ENCODE data around the gene BCL11A. TPM values are rescaled to one million over a fixed set of nuclear protein-coding genes. Genes with fewer than 3 reads are reported as not detected.

Gene BCL11A
- total RNA-seq, 6 experiments from 2014 or later = 1.1 to 3.0 (median 1.9) TPM

DNA sequence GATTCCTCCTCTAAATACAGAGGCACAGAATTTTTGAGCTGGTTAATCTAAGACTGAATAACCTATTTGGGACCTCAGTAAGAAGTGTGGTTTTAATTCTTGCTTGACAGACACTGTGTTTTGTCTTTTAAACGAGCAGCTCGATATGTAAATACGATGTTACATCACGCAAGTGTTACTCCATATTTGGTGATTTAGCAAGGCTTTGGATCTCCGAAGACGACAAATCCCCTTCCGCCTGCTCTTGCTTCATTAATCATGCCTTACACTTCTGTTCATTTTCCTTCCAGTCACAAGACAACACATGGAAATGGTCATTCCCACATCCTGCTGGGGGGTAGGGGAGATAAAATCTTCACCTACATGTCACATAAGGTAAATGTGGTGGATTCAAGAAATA lies 9.4 kb downstream of the BCL11A start:
- H3K4me3 Mint-ChIP-seq = no peak overlapping the region
- TF ChIP-seq, protein P1, sequence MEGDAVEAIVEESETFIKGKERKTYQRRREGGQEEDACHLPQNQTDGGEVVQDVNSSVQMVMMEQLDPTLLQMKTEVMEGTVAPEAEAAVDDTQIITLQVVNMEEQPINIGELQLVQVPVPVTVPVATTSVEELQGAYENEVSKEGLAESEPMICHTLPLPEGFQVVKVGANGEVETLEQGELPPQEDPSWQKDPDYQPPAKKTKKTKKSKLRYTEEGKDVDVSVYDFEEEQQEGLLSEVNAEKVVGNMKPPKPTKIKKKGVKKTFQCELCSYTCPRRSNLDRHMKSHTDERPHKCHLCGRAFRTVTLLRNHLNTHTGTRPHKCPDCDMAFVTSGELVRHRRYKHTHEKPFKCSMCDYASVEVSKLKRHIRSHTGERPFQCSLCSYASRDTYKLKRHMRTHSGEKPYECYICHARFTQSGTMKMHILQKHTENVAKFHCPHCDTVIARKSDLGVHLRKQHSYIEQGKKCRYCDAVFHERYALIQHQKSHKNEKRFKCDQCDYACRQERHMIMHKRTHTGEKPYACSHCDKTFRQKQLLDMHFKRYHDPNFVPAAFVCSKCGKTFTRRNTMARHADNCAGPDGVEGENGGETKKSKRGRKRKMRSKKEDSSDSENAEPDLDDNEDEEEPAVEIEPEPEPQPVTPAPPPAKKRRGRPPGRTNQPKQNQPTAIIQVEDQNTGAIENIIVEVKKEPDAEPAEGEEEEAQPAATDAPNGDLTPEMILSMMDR (IDR thresholded peaks at IDR 0.05) = no peak
- H3K36me3 Mint-ChIP-seq (ENCODE audit: low read depth) = no peaks in the 10 kb centered on the region
- no peak for DNase-seq
- no peak overlapping the region for H3K27ac Mint-ChIP-seq
- no peaks in the 10 kb centered on the region for H3K9me3 Mint-ChIP-seq
- H3K4me1 Mint-ChIP-seq (ENCODE audit: low read depth) = peaks cover 4% of the 10 kb centered on the region
- peaks cover 14% of the 10 kb centered on the region for H3K27me3 Mint-ChIP-seq (ENCODE audit: insufficient read depth)

DNA sequence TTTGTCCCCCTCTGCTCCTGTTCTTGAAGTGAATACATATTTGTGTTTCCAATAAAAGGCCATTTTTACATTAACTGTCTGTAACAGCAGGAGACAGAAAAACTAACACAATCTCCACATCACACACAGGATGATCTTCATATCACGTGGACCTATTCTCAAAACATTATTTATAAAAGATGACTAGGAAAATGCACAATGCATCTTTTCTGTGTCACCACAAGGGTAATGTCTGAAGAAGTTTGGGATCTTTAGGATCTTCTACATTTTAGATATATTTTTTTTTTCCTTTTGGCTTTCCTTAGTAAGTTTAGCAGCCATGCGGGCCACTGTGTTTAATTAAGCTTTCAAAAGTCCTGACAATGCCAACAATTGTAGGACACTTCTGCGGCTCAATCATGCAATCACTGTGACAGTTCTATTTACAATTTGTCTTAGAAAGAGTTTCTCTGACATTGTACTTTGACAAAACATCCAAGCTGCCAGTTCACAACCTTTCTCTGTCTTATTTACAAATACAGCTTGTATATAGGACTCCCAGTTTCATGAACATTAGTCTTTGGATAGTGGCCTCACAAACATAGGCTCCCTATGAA lies 12.3 kb downstream of the BCL11A start:
- Mint-ChIP-seq H3K9me3 (no peaks in the 10 kb centered on the region), H3K4me1 (ENCODE audit: low read depth) (no peaks in the 10 kb centered on the region), H3K27me3 (ENCODE audit: insufficient read depth) (peaks cover 10% of the 10 kb centered on the region; the same call in 1 of the 2 replicates), H3K4me3 (no peak overlapping the region), H3K36me3 (ENCODE audit: low read depth) (no peaks in the 10 kb centered on the region), H3K27ac (no peak overlapping the region)
- no peak for DNase-seq
- TF ChIP-seq, protein P1 (IDR thresholded peaks at IDR 0.05) = no peak

DNA sequence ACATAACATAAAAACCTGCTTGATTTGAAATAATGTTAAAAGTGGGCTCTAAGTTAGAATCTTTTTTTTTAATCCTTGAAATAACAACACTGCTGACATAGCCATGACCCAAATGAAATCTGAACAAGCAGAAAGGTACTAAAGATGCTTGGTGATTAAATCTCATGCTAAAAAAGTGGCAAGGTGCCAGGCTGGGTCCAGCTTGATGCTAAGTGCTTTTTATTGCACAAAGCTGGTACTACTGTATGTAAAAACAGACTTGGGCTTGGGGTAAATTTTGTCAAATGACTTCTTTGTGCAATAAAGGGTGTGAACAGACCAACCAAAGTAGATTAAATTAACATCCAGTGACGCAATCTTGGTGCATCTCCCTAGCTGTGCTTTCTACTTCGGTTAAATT lies 13.4 kb downstream of the BCL11A start:
- Mint-ChIP-seq H3K27me3 (ENCODE audit: insufficient read depth) (peaks cover 6% of the 10 kb centered on the region), H3K27ac (no peak overlapping the region), H3K4me3 (no peak overlapping the region), H3K9me3 (no peaks in the 10 kb centered on the region), H3K4me1 (ENCODE audit: low read depth) (no peaks in the 10 kb centered on the region), H3K36me3 (ENCODE audit: low read depth) (no peaks in the 10 kb centered on the region)
- TF ChIP-seq, protein P1 (IDR thresholded peaks at IDR 0.05) = no peak
- no peak for DNase-seq

DNA sequence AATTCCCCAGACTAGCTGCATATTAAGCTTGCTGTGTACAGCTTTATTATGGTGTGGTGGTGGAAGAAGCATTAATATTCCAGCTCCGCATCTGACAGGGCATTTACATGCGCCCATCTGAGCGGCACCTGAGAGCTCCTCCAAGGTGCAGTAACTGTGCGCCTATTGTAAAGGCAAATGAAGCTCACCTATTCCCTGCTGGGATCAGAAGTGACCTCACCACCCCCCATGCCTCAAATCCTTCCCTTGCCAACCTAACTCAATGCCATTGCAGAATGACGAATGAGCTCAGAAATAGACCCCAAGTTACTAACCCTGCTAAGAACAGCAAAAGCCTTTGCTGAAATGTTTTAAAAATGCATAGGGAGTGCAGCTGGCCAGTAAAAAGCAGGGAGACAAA lies 14.3 kb downstream of the BCL11A start:
- TF ChIP-seq, protein P1 (IDR thresholded peaks at IDR 0.05) = no peak
- H3K27me3 Mint-ChIP-seq (ENCODE audit: insufficient read depth) = peaks cover 7% of the 10 kb centered on the region
- no peaks in the 10 kb centered on the region for H3K9me3 Mint-ChIP-seq
- H3K4me3 Mint-ChIP-seq = no peak overlapping the region
- no peak overlapping the region for H3K27ac Mint-ChIP-seq
- DNase-seq = no peak
- no peaks in the 10 kb centered on the region for H3K36me3 Mint-ChIP-seq (ENCODE audit: low read depth)
- no peaks in the 10 kb centered on the region for H3K4me1 Mint-ChIP-seq (ENCODE audit: low read depth)

DNA sequence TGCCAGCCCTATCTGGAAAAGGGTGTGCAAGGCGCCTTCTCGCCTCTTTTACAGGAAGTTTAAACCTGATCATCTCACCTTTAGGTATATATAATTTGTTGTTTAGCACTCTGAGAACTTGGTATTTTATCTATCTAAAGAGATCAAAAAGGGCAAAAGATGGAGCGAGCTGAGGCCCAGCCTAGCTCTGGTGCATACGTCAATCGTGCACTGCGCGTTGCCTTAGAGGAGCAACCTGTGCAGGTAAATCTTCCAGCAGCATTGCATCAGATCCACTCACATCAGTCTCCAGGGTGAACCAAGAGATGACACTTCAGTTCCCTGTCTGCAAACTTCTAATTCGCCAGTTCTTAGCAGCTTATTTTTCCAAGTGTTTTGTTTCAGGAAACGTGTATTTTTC lies 15.4 kb downstream of the BCL11A start:
- Mint-ChIP-seq H3K9me3 (no peaks in the 10 kb centered on the region), H3K4me3 (no peak overlapping the region), H3K27me3 (ENCODE audit: insufficient read depth) (peaks cover 10% of the 10 kb centered on the region), H3K36me3 (ENCODE audit: low read depth) (no peaks in the 10 kb centered on the region), H3K4me1 (ENCODE audit: low read depth) (peaks cover 7% of the 10 kb centered on the region), H3K27ac (no peak overlapping the region)
- no peak for DNase-seq
- TF ChIP-seq, protein P1 (IDR thresholded peaks at IDR 0.05) = no peak

DNA sequence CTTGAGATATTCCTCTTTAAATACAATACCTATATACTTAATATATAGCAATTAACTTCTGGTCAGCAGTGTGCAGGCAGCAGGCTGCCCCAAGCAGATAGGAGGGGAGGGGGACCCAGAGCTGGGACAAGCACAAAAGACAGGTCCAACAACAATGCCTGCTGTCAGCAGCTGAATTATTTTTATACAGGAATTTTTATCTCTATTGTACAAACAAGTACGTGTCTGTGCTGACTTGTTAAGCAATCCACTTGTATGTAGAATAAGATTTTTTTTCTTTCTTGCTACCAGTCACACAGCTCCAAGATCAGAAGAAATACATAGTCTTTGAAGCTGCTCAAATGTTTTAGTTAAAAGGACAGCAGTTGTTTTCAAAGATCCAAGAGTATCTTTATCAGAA lies 16.7 kb downstream of the BCL11A start:
- Mint-ChIP-seq H3K4me1 (ENCODE audit: low read depth) (peaks cover 20% of the 10 kb centered on the region), H3K36me3 (ENCODE audit: low read depth) (no peaks in the 10 kb centered on the region), H3K27me3 (ENCODE audit: insufficient read depth) (peaks cover 14% of the 10 kb centered on the region), H3K9me3 (no peaks in the 10 kb centered on the region), H3K4me3 (no peak overlapping the region), H3K27ac (no peak overlapping the region)
- TF ChIP-seq, protein P1 (IDR thresholded peaks at IDR 0.05) = no peak
- DNase-seq = no peak
